ENCODE results near the gene KLHL36. TPM values are rescaled to one million over a fixed set of nuclear protein-coding genes. Genes with fewer than 3 reads are reported as not detected.

KLHL36 gene
- total and polyA plus RNA-seq, 9 of the 15 experiments (the other 6 are each of a cell fraction or from before 2014, with no cell fraction given), result 2.1 to 51.2 (median 18.5) TPM

DNA sequence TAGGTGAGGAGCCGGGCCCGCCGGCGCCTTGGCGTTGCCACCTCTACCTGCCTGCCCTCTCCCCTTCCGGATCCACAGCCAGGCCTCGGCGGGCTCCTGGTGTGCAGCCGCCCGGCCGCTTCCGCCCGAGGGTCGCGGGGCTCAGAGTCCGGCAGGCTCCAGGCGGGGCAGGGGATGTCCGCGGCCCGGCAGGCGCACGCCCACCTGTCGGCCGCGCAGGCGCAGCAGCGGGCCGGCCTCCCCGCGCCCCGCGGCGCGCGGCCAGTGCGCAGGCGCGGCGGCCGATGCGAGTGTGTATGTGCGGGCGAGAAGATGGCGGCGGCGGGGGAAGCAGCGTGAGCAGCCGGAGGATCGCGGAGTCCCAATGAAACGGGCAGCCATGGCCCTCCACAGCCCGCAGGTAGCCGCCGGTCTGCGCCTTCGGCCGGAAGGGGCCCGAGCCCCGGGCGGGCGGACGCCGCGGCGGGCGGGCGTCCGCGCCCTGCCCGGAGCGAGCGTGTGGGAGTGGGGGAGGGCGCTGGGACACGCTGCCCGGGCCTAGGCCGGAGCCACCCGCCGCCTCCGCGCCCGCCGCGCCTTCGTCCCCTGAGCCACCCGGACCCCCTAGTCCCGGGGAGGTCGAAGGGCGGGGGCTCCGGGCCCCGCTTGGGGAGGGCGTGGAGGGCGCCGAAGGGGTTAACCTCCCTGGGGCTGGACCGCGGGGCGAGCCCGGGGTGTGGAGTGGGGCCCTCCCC lies 51.6 kb downstream of the KLHL36 start, which contains the start of gene USP10 (continued):
- TF ChIP-seq, protein P1, sequence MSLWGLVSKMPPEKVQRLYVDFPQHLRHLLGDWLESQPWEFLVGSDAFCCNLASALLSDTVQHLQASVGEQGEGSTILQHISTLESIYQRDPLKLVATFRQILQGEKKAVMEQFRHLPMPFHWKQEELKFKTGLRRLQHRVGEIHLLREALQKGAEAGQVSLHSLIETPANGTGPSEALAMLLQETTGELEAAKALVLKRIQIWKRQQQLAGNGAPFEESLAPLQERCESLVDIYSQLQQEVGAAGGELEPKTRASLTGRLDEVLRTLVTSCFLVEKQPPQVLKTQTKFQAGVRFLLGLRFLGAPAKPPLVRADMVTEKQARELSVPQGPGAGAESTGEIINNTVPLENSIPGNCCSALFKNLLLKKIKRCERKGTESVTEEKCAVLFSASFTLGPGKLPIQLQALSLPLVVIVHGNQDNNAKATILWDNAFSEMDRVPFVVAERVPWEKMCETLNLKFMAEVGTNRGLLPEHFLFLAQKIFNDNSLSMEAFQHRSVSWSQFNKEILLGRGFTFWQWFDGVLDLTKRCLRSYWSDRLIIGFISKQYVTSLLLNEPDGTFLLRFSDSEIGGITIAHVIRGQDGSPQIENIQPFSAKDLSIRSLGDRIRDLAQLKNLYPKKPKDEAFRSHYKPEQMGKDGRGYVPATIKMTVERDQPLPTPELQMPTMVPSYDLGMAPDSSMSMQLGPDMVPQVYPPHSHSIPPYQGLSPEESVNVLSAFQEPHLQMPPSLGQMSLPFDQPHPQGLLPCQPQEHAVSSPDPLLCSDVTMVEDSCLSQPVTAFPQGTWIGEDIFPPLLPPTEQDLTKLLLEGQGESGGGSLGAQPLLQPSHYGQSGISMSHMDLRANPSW (CRISPR knock-in tag; IDR thresholded peaks at IDR 0.05), result no peak
- TF ChIP-seq ATF1 (CRISPR knock-in tag; IDR thresholded peaks at IDR 0.05), result no peak
- TF ChIP-seq ATF1 (tag; IDR thresholded peaks at IDR 0.05), result no peak; the same call in 1 of the 2 replicates
- no peak for TF ChIP-seq ZZZ3 (IDR thresholded peaks at IDR 0.05)
- TF ChIP-seq CEBPG (CRISPR knock-in tag; IDR thresholded peaks at IDR 0.05), result no peak
- no peak for TF ChIP-seq CEBPG (tag; conservative IDR thresholded peaks at IDR 0.05 in 1 of 2, IDR thresholded peaks at IDR 0.05 in 1 of 2)
- TF ChIP-seq NFE2L1 (tag; IDR thresholded peaks at IDR 0.05; ENCODE audit: borderline replicate concordance, low read depth), result no peak
- TF ChIP-seq, protein P2, sequence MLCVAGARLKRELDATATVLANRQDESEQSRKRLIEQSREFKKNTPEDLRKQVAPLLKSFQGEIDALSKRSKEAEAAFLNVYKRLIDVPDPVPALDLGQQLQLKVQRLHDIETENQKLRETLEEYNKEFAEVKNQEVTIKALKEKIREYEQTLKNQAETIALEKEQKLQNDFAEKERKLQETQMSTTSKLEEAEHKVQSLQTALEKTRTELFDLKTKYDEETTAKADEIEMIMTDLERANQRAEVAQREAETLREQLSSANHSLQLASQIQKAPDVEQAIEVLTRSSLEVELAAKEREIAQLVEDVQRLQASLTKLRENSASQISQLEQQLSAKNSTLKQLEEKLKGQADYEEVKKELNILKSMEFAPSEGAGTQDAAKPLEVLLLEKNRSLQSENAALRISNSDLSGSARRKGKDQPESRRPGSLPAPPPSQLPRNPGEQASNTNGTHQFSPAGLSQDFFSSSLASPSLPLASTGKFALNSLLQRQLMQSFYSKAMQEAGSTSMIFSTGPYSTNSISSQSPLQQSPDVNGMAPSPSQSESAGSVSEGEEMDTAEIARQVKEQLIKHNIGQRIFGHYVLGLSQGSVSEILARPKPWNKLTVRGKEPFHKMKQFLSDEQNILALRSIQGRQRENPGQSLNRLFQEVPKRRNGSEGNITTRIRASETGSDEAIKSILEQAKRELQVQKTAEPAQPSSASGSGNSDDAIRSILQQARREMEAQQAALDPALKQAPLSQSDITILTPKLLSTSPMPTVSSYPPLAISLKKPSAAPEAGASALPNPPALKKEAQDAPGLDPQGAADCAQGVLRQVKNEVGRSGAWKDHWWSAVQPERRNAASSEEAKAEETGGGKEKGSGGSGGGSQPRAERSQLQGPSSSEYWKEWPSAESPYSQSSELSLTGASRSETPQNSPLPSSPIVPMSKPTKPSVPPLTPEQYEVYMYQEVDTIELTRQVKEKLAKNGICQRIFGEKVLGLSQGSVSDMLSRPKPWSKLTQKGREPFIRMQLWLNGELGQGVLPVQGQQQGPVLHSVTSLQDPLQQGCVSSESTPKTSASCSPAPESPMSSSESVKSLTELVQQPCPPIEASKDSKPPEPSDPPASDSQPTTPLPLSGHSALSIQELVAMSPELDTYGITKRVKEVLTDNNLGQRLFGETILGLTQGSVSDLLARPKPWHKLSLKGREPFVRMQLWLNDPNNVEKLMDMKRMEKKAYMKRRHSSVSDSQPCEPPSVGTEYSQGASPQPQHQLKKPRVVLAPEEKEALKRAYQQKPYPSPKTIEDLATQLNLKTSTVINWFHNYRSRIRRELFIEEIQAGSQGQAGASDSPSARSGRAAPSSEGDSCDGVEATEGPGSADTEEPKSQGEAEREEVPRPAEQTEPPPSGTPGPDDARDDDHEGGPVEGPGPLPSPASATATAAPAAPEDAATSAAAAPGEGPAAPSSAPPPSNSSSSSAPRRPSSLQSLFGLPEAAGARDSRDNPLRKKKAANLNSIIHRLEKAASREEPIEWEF (CRISPR knock-in tag; IDR thresholded peaks at IDR 0.05), result no peak
- TF ChIP-seq, protein P3, sequence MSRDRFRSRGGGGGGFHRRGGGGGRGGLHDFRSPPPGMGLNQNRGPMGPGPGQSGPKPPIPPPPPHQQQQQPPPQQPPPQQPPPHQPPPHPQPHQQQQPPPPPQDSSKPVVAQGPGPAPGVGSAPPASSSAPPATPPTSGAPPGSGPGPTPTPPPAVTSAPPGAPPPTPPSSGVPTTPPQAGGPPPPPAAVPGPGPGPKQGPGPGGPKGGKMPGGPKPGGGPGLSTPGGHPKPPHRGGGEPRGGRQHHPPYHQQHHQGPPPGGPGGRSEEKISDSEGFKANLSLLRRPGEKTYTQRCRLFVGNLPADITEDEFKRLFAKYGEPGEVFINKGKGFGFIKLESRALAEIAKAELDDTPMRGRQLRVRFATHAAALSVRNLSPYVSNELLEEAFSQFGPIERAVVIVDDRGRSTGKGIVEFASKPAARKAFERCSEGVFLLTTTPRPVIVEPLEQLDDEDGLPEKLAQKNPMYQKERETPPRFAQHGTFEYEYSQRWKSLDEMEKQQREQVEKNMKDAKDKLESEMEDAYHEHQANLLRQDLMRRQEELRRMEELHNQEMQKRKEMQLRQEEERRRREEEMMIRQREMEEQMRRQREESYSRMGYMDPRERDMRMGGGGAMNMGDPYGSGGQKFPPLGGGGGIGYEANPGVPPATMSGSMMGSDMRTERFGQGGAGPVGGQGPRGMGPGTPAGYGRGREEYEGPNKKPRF (IDR thresholded peaks at IDR 0.05; ENCODE audit: low read depth, low read length), result no peak
- TF ChIP-seq RFX1 (IDR thresholded peaks at IDR 0.05), result no peak
- no peak; the same call in 1 of the 2 replicates for TF ChIP-seq BRD4 (IDR thresholded peaks at IDR 0.05)
- no peak for TF ChIP-seq KLF1 (tag; IDR thresholded peaks at IDR 0.05)
- TF ChIP-seq HNRNPH1 (optimal IDR thresholded peaks at IDR 0.05; ENCODE audit: low read depth, low read length), result no peak
- no peak for TF ChIP-seq RFX5 (IDR thresholded peaks at IDR 0.05; ENCODE audit: low read depth, low read length)
- no peak for TF ChIP-seq NR2C1 (IDR thresholded peaks at IDR 0.05)
- no peak for TF ChIP-seq NR2C1 (tag; IDR thresholded peaks at IDR 0.05)
- TF ChIP-seq ZNF354B (CRISPR knock-in tag; IDR thresholded peaks at IDR 0.05), result no peak
- TF ChIP-seq RCOR1 (IDR thresholded peaks at IDR 0.05; ENCODE audit: borderline replicate concordance in 1 of 2, low read depth in 2 of 2, low read length in 2 of 2), result no peak
